H1 (cell line): ENCODE results near the gene DDX1. TPM values are rescaled to one million over a fixed set of nuclear protein-coding genes. Genes with fewer than 3 reads are reported as not detected.

Experiments
- BRCA1 ChIP-seq: IDR thresholded peaks from 2 replicates; pipeline ENCODE4 v1.6.1; 2012; ENCODE audit warnings: low read depth, low read length, improper control_type of control experiment
- CTBP2 ChIP-seq: IDR thresholded peaks from 2 replicates; pipeline ENCODE4 v1.7.0; 2011; ENCODE audit warnings: borderline replicate concordance, mild to moderate bottlenecking, moderate library complexity, mixed read lengths, low read length; ENCODE audit not compliant: insufficient read depth, insufficient read length
- GABPA ChIP-seq: IDR thresholded peaks from 2 replicates; pipeline ENCODE4 v1.6.1; 2011; ENCODE audit warnings: mild to moderate bottlenecking, low read length, moderate library complexity, borderline replicate concordance; ENCODE audit not compliant: insufficient read depth
- PHF8 ChIP-seq: fragments of 200-600 bp; sonication (generic); conservative IDR thresholded peaks from 2 replicates; pipeline ENCODE4 v1.7.1; 2012; ENCODE audit warnings: low read depth, mild to moderate bottlenecking, inconsistent platforms, low read length, moderate library complexity
- RAD21 ChIP-seq, 2 experiments: IDR thresholded peaks in 1 of 2; conservative IDR thresholded peaks in 1 of 2; 2 replicates each; pipeline ENCODE4 v1.6.1; 2011; ENCODE audit warnings: low read depth in 2 of 2, low read length in 2 of 2, improper control_type of control experiment in 1 of 2, inconsistent platforms in 1 of 2, mild to moderate bottlenecking in 1 of 2, moderate library complexity in 1 of 2
- TBP ChIP-seq: IDR thresholded peaks from 2 replicates; pipeline ENCODE4 v1.6.1; 2011; ENCODE audit warnings: low read depth, low read length, improper control_type of control experiment
- TEAD4 ChIP-seq: IDR thresholded peaks from 2 replicates; pipeline ENCODE4 v1.6.1; 2012; ENCODE audit warnings: low read depth, low read length, inconsistent platforms, mixed read lengths
- YY1 ChIP-seq: IDR thresholded peaks from 2 replicates; pipeline ENCODE4 v1.6.1; 2011; ENCODE audit warnings: low read depth, mild to moderate bottlenecking, low read length
- polyA plus RNA-seq, 7 experiments: library from polyadenylated mRNA; depleted of rRNA in 3 of 7; stranded (reverse) in 5 of 7; unstranded in 2 of 7; fragments of >200 nt in 5 of 7; fragments of 200-250 nt in 2 of 7; gene quantifications; 1 replicate in 5 of 7; 2 replicates in 1 of 7; 4 replicates in 1 of 7; pipeline versions ENCODE4 v1.2.1 to v1.2.3, GENCODE V29; 2011 to 2013; ENCODE audit warnings: missing spikeins in 2 of 7, mixed read lengths in 2 of 7
- total RNA-seq: library from RNA; stranded (reverse); fragmentation: NEBNext Ultra II Directional; extraction: Animal tissue kit (Norgen Biotek cat#: 25700); gene quantifications from 2 replicates; pipeline ENCODE4 v1.2.1, GENCODE V29; 2021

DDX1 gene
- total and polyA plus RNA-seq, 2 of the 8 experiments (the other 6 are each of a cell fraction or from before 2014, with no cell fraction given): 51.1 to 161 TPM

DNA sequence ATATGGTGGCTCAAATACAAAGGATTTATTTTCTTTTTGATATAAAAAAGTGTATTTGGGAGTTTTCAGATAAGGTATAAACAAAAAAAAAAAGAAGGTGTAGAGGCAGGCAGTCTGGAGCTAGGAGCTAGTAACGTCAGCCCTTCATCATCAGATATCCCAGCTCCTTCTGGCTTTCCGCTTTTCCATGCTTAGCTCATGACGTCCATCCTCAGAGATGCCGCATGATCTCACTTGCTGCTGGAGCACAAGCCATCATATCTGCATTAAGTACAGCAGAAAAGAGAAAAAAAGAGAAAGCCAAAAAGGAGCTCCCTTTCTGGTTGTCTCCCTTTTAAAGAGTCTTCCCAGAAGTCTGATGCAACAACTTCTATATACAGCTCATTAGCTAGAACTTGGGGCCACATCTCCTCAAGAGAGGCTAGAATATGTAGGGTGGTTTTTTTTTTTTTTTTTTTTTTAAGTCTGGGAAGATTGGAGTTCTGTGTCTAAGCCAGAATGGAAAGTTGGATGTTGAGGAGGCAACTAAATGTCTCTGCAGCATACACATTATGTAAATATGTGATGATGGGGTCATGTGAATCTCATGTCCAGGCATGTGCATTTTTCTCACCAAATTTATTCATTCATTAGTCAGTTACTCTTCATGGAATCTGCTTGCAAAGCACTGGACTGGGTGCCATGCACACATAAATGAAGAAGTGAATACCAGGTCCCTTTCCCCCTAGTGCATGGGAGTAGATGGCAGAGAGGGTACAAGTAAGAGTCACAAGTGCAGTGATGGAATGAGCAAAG, 52.3 kb downstream of the DDX1 start (continued):
- TF ChIP-seq CTBP2 (no peak), RAD21 (IDR thresholded peaks at IDR 0.05 in 1 of 2, conservative IDR thresholded peaks at IDR 0.05 in 1 of 2; ENCODE audit: low read depth in 2 of 2, low read length in 2 of 2) (no peak), YY1 (no peak), PHF8 (no peak), BRCA1 (no peak), TEAD4 (no peak), TBP (no peak), GABPA (no peak)
